B cell (primary cell): ENCODE results near the gene PKMYT1. TPM values are rescaled to one million over a fixed set of nuclear protein-coding genes. Genes with fewer than 3 reads are reported as not detected.

Experiments
- ATAC-seq: fragments of 200-7000 bp; cut with Tn5 transposase; one replicate; pipeline ENCODE4 v1.10.0; 2021; ENCODE audit warnings: low read depth, mild to moderate bottlenecking, moderate number of reproducible peaks, moderate library complexity
- CTCF ChIA-PET: fragments of 350-600 bp; sonication (Branson Sonifier 250); formaldehyde crosslinking; loops from one replicate; lab custom pipeline; 2021; ENCODE audit warnings: antibody characterized with exemption, inconsistent platforms; lab: Charles Lee
- POLR2A ChIA-PET: fragments of 350-600 bp; sonication (Branson Sonifier 250); formaldehyde crosslinking; loops from one replicate; lab custom pipeline; 2021; ENCODE audit warnings: antibody characterized with exemption; lab: Charles Lee
- DNase-seq: peaks from one replicate; pipeline ENCODE4 v3.0.0; 2013
- H2AFZ ChIP-seq: 2 replicates; pipeline ENCODE4 v1.6.1; 2012; ENCODE audit warnings: mild to moderate bottlenecking, low read depth, low read length; ENCODE audit not compliant: insufficient read depth, poor library complexity, severe bottlenecking
- H3K27ac ChIP-seq, 2 donors: 1 replicate in 1 of 2; 2 replicates in 1 of 2; pipeline ENCODE4 v1.5.1; 2012 to 2013; ENCODE audit warnings: low read length in 2 of 2, mild to moderate bottlenecking in 2 of 2, moderate library complexity in 1 of 2
- H3K27me3 ChIP-seq, 4 experiments: fragments of 200-600 bp in 1 of 4; sonication (generic) in 1 of 4; replicated peaks in 1 of 4; 1 replicate in 2 of 4; 2 replicates in 2 of 4; pipeline versions ENCODE4 v1.6.1 to v1.7.0; 2013 to 2016; ENCODE audit warnings: low read length in 3 of 4, mild to moderate bottlenecking in 2 of 4, mixed read lengths in 1 of 4, moderate library complexity in 1 of 4; ENCODE audit not compliant: insufficient read depth in 4 of 4, control insufficient read depth in 3 of 4; ENCODE audit errors: control extremely low read depth in 1 of 4
- H3K36me3 ChIP-seq, 2 experiments: replicated peaks in 1 of 2; 1 replicate in 1 of 2; 2 replicates in 1 of 2; pipeline versions ENCODE4 v1.6.1 to v1.7.1; 2013; ENCODE audit warnings: low read length in 1 of 2; ENCODE audit not compliant: insufficient read depth in 2 of 2, control insufficient read depth in 1 of 2; ENCODE audit errors: control extremely low read depth in 1 of 2, extremely low read depth in 1 of 2
- H3K4me1 ChIP-seq, 2 donors: fragments of 200-600 bp in 1 of 2; sonication (generic) in 1 of 2; 1 replicate in 1 of 2; 2 replicates in 1 of 2; pipeline versions ENCODE4 v1.5.1 to v1.6.1; 2013 to 2017; ENCODE audit warnings: low read length in 2 of 2; ENCODE audit not compliant: control insufficient read depth in 2 of 2, insufficient read depth in 2 of 2
- H3K4me2 ChIP-seq: replicated peaks from 2 replicates; pipeline ENCODE3; 2012; ENCODE audit warnings: mild to moderate bottlenecking, low read depth, low read length; ENCODE audit not compliant: poor library complexity, severe bottlenecking
- H3K4me3 ChIP-seq, 5 experiments: fragments of 200-600 bp in 1 of 5; sonication (generic) in 1 of 5; 1 replicate in 3 of 5; 2 replicates in 2 of 5; pipeline versions ENCODE4 v1.5.1 to v1.7.0; 2011 to 2016; ENCODE audit warnings: low read length in 4 of 5, mild to moderate bottlenecking in 4 of 5, low read depth in 2 of 5, control low read depth in 1 of 5, moderate library complexity in 1 of 5; ENCODE audit not compliant: insufficient read depth in 1 of 5; ENCODE audit errors: control extremely low read depth in 1 of 5, extremely low read depth in 1 of 5
- H3K79me2 ChIP-seq: fragments of 200-600 bp; sonication (generic); one replicate; pipeline ENCODE4 v1.6.0; 2016; ENCODE audit warnings: low read length; ENCODE audit not compliant: control insufficient read depth, insufficient read depth
- H3K9ac ChIP-seq: fragments of 200-600 bp; sonication (generic); 2 replicates; pipeline ENCODE4 v1.6.1; 2017; ENCODE audit warnings: mild to moderate bottlenecking, low read length, moderate library complexity
- H3K9me3 ChIP-seq, 3 donors: one replicate each; pipeline versions ENCODE4 v1.6.1 to v1.7.1; 2013; ENCODE audit warnings: low read length in 2 of 3; ENCODE audit not compliant: control insufficient read depth in 2 of 3, insufficient read depth in 1 of 3; ENCODE audit errors: control extremely low read depth in 1 of 3
- H4K20me1 ChIP-seq: 2 replicates; pipeline ENCODE4 v1.6.0; 2012; ENCODE audit warnings: mild to moderate bottlenecking, low read length; ENCODE audit not compliant: insufficient read depth, control insufficient read depth, poor library complexity, severe bottlenecking
- H3K27ac Mint-ChIP-seq: one replicate; pipeline ENCODE4 v1.8.0; 2021; ENCODE audit warnings: mixed read lengths
- H3K27me3 Mint-ChIP-seq: one replicate; pipeline ENCODE4 v1.8.0; 2021; ENCODE audit warnings: mixed read lengths
- H3K4me1 Mint-ChIP-seq: one replicate; pipeline ENCODE4 v1.8.0; 2021; ENCODE audit warnings: mixed read lengths
- H3K4me3 Mint-ChIP-seq: one replicate; pipeline ENCODE4 v1.8.0; 2021; ENCODE audit warnings: mixed read lengths
- H3K9me3 Mint-ChIP-seq: one replicate; pipeline ENCODE4 v1.8.0; 2022; ENCODE audit warnings: mixed read lengths; ENCODE audit not compliant: insufficient read depth
- CTCF ChIP-seq: fragments of 200-600 bp; IDR thresholded peaks from one replicate; pipeline ENCODE4 v1.8.0; 2022; ENCODE audit warnings: antibody characterized with exemption, mild to moderate bottlenecking
- EZH2 ChIP-seq: IDR thresholded peaks from 2 replicates; pipeline ENCODE4 v1.6.1; 2012; ENCODE audit warnings: borderline replicate concordance, low read depth, mild to moderate bottlenecking, moderate library complexity, low read length; ENCODE audit not compliant: insufficient read depth, poor library complexity, severe bottlenecking
- WGBS: methylation state at CpG from one replicate; pipeline ENCODE4 v1.1.5; 2013; ENCODE audit warnings: missing lambda C conversion rate; ENCODE audit not compliant: insufficient coverage; 5-methylcytosine and 5-hydroxymethylcytosine counted together
- intact Hi-C: fragments of 100-400 bp; cut with micrococcal nuclease; formaldehyde crosslinking; loops from one replicate; pipeline ENCODE4 v1.10.0; 2022
- polyA plus RNA-seq: library from polyadenylated mRNA; depleted of rRNA; stranded (reverse); fragments of >200 nt; gene quantifications from 2 replicates; pipeline ENCODE4 v1.2.3, GENCODE V29; 2012
- total RNA-seq, 2 donors: library from RNA; stranded (reverse); fragments of 120-200 nt in 1 of 2; gene quantifications; 1 replicate in 1 of 2; 2 replicates in 1 of 2; pipeline versions ENCODE4 v1.2.3 to v1.2.4, GENCODE V29; 2013 to 2022

The PKMYT1 gene
- total and polyA plus RNA-seq, 2 donors (not counting 1 experiment from before 2014, with no cell fraction given) = 0.67 to 2.6 TPM

- DNase-seq (no peak), ATAC-seq (no peak)
- Histone ChIP-seq H4K20me1 (peaks cover 5% of the 10 kb centered on the region), H3K4me1 (peaks cover 4 to 9% of the 10 kb centered on the region in 2 donors), H3K27me3 (no peaks in the 10 kb centered on the region), H3K27ac (no peak overlapping the region), H3K9ac (no peak overlapping the region), H3K79me2 (peaks cover 14% of the 10 kb centered on the region), H3K36me3 (peaks cover 0 to 9% of the 10 kb centered on the region in 2 experiments), H3K4me2 (no peak overlapping the region), H2AFZ (no peak overlapping the region), H3K4me3 (no peak overlapping the region), H3K9me3 (no peaks in the 10 kb centered on the region)
- Mint-ChIP-seq H3K27ac (no peak overlapping the region), H3K4me3 (no peak overlapping the region), H3K27me3 (no peaks in the 10 kb centered on the region), H3K9me3 (no peaks in the 10 kb centered on the region), H3K4me1 (peaks cover 7% of the 10 kb centered on the region)
- ChIA-PET CTCF (interaction anchor here (0.6 to 1.9 kb wide), 14 partner anchors 12 to 60 kb away, joined by 3 to 9 read pairs (median 5); partner anchors contain the start of genes FLYWCH1, FLYWCH2 and PAQR4), POLR2A (no interaction called here)
- WGBS = 100% methylated on average over 4 of the region's 9 CpGs
- intact Hi-C loops = loop anchor here (2.0 kb wide), 1 partner anchor 43 kb away; the partner anchor contains the start of gene FLYWCH2
- TF ChIP-seq EZH2 (no peak), CTCF (no peak)
These were observed 54.1 kb downstream of the PKMYT1 start for GRCh38 chr16:2925951-2926649.
